HepG2 (cell line): ENCODE results near the gene B3GAT3. TPM values are rescaled to one million over a fixed set of nuclear protein-coding genes. Genes with fewer than 3 reads are reported as not detected.

ENCODE experiments used
- BRCA1 ChIP-seq: sonication (generic); formaldehyde crosslinking; IDR thresholded peaks from 2 replicates; pipeline ENCODE4 v1.4.0; 2020; ENCODE audit warnings: missing genetic modification reagents
- HNF4A ChIP-seq: sonication (generic); formaldehyde crosslinking; IDR thresholded peaks from 2 replicates; pipeline ENCODE4 v1.4.0; 2020; ENCODE audit warnings: missing genetic modification reagents
- HOXD1 ChIP-seq: sonication (generic); formaldehyde crosslinking; IDR thresholded peaks from 2 replicates; pipeline ENCODE4 v1.5.0; 2020; ENCODE audit warnings: missing genetic modification reagents
- KAT8 ChIP-seq: IDR thresholded peaks from 2 replicates; pipeline ENCODE4 v1.6.1; 2016; ENCODE audit warnings: missing genetic modification reagents, missing compliant biosample characterization
- KDM1A ChIP-seq: IDR thresholded peaks from 2 replicates; pipeline ENCODE4 v1.6.1; 2016; ENCODE audit warnings: missing compliant biosample characterization
- KDM3A ChIP-seq: IDR thresholded peaks from 2 replicates; pipeline ENCODE4 v1.6.1; 2018; ENCODE audit warnings: low read depth, missing compliant biosample characterization
- RBM22 ChIP-seq: fragments of 200-400 bp; formaldehyde crosslinking; optimal IDR thresholded peaks from 2 replicates; pipeline ENCODE3; 2017; ENCODE audit warnings: mild to moderate bottlenecking, low read length, moderate library complexity
- TSC22D2 ChIP-seq: sonication (generic); formaldehyde crosslinking; IDR thresholded peaks from 2 replicates; pipeline ENCODE4 v1.5.1; 2020; ENCODE audit warnings: missing genetic modification reagents, mild to moderate bottlenecking, borderline replicate concordance
- ZNF383 ChIP-seq: sonication (generic); formaldehyde crosslinking; IDR thresholded peaks from 2 replicates; pipeline ENCODE4 v1.4.0; 2020; ENCODE audit warnings: missing genetic modification reagents, mild to moderate bottlenecking, borderline replicate concordance
- ZNF501 ChIP-seq: sonication (generic); formaldehyde crosslinking; IDR thresholded peaks from 2 replicates; pipeline ENCODE4 v1.5.1; 2020; ENCODE audit warnings: mild to moderate bottlenecking, moderate library complexity, missing genetic modification reagents
- ZNF563 ChIP-seq: sonication (generic); formaldehyde crosslinking; IDR thresholded peaks from 2 replicates; pipeline ENCODE4 v1.8.0; 2022; ENCODE audit warnings: mild to moderate bottlenecking, moderate library complexity, missing genetic modification reagents
- ZSCAN31 ChIP-seq: sonication (generic); formaldehyde crosslinking; IDR thresholded peaks from 2 replicates; pipeline ENCODE4 v1.5.0; 2020; ENCODE audit warnings: low read depth, mild to moderate bottlenecking, missing genetic modification reagents
- polyA plus RNA-seq, 8 experiments: library from polyadenylated mRNA; depleted of rRNA in 3 of 8; stranded (reverse) in 7 of 8; unstranded in 1 of 8; fragments of >200 nt; fragmentation: Illumina TruSeq in 4 of 8; extraction: Trizol in 4 of 8; gene quantifications; 2 replicates each; pipeline versions ENCODE4 v1.2.1 to v1.2.3, GENCODE V29; 2011 to 2016; ENCODE audit warnings: low read depth in 4 of 8, missing spikeins in 1 of 8, mixed read lengths in 1 of 8; ENCODE audit not compliant: insufficient read depth in 1 of 8
- total RNA-seq, 5 experiments: library from RNA; depleted of rRNA; stranded (reverse); fragments of >200 nt; fragmentation: Illumina TruSeq; extraction: Trizol; gene quantifications; 2 replicates each; pipeline ENCODE4 v1.2.3, GENCODE V29; 2016; ENCODE audit warnings: low read depth in 1 of 5
- TF ChIP-seq, protein P1 (sequence below): sonication (generic); formaldehyde crosslinking; conservative IDR thresholded peaks from 2 replicates; pipeline ENCODE4 v1.5.0; 2020; ENCODE audit warnings: missing genetic modification reagents
- TF ChIP-seq, protein P2 (sequence below): sonication (generic); formaldehyde crosslinking; IDR thresholded peaks from 2 replicates; pipeline ENCODE4 v1.5.0; 2020; ENCODE audit warnings: mild to moderate bottlenecking, missing genetic modification reagents
- TF ChIP-seq, protein P3 (sequence below): sonication (generic); formaldehyde crosslinking; IDR thresholded peaks from 2 replicates; pipeline ENCODE4 v1.5.0; 2020; ENCODE audit warnings: mild to moderate bottlenecking, missing genetic modification reagents, borderline replicate concordance
- TF ChIP-seq, protein P4 (sequence below): IDR thresholded peaks from 2 replicates; pipeline ENCODE4 v1.6.1; 2012; ENCODE audit warnings: inconsistent platforms
- TF ChIP-seq, protein P5 (sequence below): sonication (generic); formaldehyde crosslinking; IDR thresholded peaks from 2 replicates; pipeline ENCODE4 v1.5.0; 2020; ENCODE audit warnings: mild to moderate bottlenecking, missing genetic modification reagents
- TF ChIP-seq, protein P6 (sequence below): sonication (generic); formaldehyde crosslinking; IDR thresholded peaks from 2 replicates; pipeline ENCODE4 v1.5.0; 2020; ENCODE audit warnings: missing genetic modification reagents

The B3GAT3 gene
- total and polyA plus RNA-seq, 2 of the 13 experiments (the other 11 are each of a cell fraction or from before 2014, with no cell fraction given) = 21.3 to 26.1 TPM

DNA sequence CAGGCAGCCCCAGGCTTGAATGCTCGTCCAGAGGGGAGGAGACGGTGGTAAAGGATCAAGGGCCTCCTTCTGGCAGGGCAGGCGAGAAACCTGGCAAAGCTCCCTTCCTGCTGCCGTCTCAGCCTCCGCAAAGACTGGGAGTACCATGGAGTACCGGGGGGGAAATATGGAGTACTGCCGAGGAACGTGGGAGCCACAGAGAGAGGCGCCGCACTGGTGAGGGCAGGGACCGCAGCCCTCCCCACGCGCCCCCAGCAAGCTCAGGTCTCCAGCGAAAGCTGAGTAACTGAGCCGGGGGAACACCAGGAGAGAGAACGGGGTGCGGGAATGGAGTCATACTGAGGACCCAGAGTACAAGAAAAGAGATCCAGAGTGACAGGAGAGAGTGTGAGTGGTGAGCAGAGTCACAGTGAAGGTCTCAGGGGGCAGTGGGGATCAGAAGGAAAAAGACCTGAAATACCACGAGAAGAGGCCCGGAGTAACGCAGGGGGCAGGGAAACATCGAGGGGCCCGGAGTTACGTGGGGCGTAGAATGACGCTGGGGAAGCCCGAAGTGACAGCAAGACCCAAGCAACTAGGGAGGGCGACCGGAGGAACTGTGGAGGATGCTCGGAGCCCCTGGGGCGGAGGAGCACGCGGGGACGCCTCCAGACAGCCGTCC lies 10.0 kb downstream of the B3GAT3 start (continued):
- TF ChIP-seq BRCA1 (no peak), ZNF563 (CRISPR knock-in tag) (no peak), RBM22 (no peak), TSC22D2 (0 out of 2 replicates have a peak, but pooled peaks have one; percentile 21), KDM1A (peak; percentile 37; the same call in 1 of the 2 replicates), ZNF383 (CRISPR knock-in tag) (0 out of 2 replicates have a peak, but pooled peaks have one; percentile 65), KAT8 (CRISPR knock-in tag) (peak; percentile 9; the same call in 1 of the 2 replicates), ZSCAN31 (CRISPR knock-in tag) (no peak), ZNF501 (CRISPR knock-in tag) (0 out of 2 replicates have a peak, but pooled peaks have one; percentile 17), HNF4A (no peak), KDM3A (CRISPR knock-in tag) (no peak), HOXD1 (no peak)
- TF ChIP-seq, protein P1, sequence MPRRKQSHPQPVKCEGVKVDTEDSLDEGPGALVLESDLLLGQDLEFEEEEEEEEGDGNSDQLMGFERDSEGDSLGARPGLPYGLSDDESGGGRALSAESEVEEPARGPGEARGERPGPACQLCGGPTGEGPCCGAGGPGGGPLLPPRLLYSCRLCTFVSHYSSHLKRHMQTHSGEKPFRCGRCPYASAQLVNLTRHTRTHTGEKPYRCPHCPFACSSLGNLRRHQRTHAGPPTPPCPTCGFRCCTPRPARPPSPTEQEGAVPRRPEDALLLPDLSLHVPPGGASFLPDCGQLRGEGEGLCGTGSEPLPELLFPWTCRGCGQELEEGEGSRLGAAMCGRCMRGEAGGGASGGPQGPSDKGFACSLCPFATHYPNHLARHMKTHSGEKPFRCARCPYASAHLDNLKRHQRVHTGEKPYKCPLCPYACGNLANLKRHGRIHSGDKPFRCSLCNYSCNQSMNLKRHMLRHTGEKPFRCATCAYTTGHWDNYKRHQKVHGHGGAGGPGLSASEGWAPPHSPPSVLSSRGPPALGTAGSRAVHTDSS (CRISPR knock-in tag) = no peak
- TF ChIP-seq, protein P2, sequence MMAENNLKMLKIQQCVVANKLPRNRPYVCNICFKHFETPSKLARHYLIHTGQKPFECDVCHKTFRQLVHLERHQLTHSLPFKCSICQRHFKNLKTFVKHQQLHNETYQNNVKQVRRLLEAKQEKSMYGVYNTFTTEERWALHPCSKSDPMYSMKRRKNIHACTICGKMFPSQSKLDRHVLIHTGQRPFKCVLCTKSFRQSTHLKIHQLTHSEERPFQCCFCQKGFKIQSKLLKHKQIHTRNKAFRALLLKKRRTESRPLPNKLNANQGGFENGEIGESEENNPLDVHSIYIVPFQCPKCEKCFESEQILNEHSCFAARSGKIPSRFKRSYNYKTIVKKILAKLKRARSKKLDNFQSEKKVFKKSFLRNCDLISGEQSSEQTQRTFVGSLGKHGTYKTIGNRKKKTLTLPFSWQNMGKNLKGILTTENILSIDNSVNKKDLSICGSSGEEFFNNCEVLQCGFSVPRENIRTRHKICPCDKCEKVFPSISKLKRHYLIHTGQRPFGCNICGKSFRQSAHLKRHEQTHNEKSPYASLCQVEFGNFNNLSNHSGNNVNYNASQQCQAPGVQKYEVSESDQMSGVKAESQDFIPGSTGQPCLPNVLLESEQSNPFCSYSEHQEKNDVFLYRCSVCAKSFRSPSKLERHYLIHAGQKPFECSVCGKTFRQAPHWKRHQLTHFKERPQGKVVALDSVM = no peak
- TF ChIP-seq, protein P3, sequence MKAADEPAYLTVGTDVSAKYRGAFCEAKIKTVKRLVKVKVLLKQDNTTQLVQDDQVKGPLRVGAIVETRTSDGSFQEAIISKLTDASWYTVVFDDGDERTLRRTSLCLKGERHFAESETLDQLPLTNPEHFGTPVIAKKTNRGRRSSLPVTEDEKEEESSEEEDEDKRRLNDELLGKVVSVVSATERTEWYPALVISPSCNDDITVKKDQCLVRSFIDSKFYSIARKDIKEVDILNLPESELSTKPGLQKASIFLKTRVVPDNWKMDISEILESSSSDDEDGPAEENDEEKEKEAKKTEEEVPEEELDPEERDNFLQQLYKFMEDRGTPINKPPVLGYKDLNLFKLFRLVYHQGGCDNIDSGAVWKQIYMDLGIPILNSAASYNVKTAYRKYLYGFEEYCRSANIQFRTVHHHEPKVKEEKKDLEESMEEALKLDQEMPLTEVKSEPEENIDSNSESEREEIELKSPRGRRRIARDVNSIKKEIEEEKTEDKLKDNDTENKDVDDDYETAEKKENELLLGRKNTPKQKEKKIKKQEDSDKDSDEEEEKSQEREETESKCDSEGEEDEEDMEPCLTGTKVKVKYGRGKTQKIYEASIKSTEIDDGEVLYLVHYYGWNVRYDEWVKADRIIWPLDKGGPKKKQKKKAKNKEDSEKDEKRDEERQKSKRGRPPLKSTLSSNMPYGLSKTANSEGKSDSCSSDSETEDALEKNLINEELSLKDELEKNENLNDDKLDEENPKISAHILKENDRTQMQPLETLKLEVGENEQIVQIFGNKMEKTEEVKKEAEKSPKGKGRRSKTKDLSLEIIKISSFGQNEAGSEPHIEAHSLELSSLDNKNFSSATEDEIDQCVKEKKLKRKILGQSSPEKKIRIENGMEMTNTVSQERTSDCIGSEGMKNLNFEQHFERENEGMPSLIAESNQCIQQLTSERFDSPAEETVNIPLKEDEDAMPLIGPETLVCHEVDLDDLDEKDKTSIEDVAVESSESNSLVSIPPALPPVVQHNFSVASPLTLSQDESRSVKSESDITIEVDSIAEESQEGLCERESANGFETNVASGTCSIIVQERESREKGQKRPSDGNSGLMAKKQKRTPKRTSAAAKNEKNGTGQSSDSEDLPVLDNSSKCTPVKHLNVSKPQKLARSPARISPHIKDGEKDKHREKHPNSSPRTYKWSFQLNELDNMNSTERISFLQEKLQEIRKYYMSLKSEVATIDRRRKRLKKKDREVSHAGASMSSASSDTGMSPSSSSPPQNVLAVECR (CRISPR knock-in tag) = peak; percentile 32
- TF ChIP-seq, protein P4, sequence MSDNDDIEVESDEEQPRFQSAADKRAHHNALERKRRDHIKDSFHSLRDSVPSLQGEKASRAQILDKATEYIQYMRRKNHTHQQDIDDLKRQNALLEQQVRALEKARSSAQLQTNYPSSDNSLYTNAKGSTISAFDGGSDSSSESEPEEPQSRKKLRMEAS = peak; percentile 47
- TF ChIP-seq, protein P5, sequence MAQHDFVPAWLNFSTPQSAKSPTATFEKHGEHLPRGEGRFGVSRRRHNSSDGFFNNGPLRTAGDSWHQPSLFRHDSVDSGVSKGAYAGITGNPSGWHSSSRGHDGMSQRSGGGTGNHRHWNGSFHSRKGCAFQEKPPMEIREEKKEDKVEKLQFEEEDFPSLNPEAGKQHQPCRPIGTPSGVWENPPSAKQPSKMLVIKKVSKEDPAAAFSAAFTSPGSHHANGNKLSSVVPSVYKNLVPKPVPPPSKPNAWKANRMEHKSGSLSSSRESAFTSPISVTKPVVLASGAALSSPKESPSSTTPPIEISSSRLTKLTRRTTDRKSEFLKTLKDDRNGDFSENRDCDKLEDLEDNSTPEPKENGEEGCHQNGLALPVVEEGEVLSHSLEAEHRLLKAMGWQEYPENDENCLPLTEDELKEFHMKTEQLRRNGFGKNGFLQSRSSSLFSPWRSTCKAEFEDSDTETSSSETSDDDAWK (CRISPR knock-in tag) = no peak
- TF ChIP-seq, protein P6, sequence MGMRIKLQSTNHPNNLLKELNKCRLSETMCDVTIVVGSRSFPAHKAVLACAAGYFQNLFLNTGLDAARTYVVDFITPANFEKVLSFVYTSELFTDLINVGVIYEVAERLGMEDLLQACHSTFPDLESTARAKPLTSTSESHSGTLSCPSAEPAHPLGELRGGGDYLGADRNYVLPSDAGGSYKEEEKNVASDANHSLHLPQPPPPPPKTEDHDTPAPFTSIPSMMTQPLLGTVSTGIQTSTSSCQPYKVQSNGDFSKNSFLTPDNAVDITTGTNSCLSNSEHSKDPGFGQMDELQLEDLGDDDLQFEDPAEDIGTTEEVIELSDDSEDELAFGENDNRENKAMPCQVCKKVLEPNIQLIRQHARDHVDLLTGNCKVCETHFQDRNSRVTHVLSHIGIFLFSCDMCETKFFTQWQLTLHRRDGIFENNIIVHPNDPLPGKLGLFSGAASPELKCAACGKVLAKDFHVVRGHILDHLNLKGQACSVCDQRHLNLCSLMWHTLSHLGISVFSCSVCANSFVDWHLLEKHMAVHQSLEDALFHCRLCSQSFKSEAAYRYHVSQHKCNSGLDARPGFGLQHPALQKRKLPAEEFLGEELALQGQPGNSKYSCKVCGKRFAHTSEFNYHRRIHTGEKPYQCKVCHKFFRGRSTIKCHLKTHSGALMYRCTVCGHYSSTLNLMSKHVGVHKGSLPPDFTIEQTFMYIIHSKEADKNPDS (CRISPR knock-in tag) = 0 out of 2 replicates have a peak, but pooled peaks have one; percentile 46
